Measurements from ENCODE around the gene PCNA.

Gene PCNA

GRCh38 chr20:5119435-5120184 is at the start of gene PCNA:
Gene PCNA (minus strand): TSS chr20:5119958. CDS start chr20:5119798, 160 bp downstream.
- DNase-seq, result peak; percentile 98

- peak; percentile 47 for DNase-seq
These were observed 49.1 kb upstream of the PCNA start for GRCh38 chr20:5168651-5169396.

- DNase-seq, result no peak
These were observed 45.2 kb upstream of the PCNA start for GRCh38 chr20:5164645-5165625.

- no peak for DNase-seq
These were observed 41.9 kb upstream of the PCNA start for GRCh38 chr20:5161536-5162164.

DNA sequence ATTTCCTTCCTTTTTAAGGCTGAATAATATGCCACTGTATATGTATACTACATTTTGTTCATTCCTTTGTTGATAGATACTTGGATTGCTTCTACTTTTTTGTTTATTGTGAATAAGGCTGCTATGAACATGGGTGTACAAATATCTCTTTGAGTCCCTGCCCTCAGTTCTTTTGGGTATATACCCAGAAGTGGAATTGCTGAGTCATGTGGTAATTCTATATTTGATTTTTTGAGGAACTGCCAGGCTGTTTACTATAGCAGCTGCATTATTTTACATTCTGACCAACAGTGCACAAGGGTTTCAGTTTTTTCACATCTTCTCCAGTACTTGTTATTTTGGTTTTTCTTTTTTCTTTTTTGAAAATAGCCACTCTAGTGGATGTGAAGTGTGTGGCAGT is 41.1 kb upstream of the PCNA start:
- DNase-seq, result peak; percentile 25

DNA sequence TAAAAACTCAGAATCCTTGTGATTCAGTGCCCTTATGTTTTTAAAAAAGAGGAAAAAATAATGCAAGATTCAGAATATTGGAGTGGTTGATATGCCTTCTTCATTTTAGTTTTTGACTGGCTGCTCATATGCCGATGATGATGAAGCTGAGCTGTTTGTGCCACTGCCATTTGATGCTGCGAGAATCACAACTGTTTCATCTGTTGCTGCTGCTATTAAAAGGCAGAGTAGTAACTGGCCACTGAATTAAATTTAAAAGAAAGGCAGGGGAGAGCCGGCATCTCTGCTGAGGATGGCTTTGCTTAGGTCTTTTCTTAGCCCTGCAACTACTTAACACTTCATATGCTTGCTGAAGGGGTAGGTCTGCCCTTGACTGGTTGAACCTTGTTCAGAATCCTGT is 40.2 kb upstream of the PCNA start:
- DNase-seq, result no peak

DNA sequence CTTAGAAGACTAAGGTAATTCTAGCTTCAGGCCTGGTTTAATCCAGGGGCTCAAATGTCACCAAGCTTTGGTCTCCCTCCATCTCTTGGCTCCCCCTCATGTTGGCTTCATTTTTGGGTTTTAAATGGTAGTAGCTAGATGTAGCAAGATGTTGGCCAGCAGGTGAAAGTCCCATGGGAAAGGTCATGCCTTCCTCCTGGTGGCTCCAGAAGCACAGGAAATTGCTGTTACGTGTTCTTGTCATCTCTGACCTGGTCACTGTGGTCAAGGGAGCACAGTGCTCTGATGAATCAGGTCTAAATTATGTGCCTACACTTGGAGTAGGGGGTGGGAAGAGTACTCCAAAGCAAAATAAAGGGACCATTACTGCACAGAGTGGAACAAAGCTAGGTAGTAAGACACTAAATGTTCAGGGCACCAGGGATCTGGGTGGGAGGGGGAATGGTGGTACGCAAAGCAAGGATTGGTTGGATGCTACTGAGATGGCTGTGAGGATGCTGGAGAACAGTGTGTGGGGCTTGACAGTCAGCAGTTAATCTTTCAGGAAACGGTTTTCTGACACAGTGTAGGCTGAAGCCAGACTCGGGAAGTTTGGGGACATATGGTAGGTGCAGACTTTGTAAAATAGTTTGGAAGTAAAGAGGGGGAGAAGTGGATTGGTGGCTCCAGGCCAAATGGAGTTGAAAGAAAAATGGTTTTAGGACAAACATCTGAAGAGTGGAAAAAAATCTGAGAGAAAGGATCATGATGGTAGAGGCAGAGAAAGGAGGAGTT is 37.1 kb upstream of the PCNA start:
- peak; percentile 83 for DNase-seq

DNA sequence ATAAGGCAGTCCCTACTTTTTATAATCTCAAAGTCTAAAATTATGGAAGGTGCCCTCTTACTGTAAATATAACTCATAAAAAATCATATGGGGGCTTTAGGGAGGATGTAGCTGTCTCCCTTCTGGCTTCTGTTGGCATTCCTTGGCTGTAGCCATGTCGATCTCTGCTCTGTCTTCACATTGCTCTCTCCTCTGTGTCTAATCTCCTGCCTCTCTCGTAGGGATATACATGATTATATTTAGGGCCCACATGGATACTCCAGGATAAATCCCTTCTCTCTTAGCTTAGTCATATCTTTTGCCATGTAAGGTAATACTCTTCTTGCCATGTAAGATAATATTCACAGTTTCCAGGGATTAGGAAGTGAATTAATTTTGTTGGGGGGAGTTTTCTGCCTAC is 35.6 kb upstream of the PCNA start:
- no peak for DNase-seq

DNA sequence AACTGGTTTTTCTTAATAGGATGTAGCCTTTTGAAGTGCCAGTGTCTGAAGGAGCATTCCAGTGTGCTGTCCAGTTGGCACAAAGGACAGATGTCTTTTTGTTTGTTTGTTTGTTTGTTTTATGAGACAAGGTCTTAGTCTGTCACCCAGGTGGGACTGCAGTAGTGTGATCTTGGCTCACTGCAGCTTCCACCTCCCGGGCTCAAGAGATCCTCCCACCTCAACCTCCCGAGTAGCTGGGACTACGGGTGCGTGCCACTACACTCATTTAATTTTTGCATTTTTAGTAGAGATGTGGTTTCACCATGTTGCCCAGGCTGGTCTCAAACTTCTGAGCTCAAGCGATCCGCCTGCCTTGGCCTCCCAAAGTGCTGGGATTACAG is 34.8 kb upstream of the PCNA start:
- DNase-seq, result no peak

- DNase-seq, result no peak
These were observed 34.1 kb upstream of the PCNA start for GRCh38 chr20:5153612-5154542.

DNA sequence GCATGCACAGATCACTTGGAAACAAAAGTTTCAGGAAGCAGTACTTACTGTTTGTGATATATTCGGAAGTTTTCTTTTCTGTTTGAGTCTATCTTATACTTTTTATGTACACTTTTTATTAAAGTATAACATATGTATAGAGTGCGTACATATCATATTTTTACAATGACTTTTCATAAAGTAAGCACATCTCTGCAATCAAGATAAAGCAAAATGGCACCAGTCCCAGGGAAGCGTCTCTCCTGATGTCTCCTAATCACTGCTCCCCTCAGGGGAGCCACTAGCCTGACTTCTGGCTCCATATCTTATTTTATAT is 33.4 kb upstream of the PCNA start:
- DNase-seq, result no peak

GRCh38 chr20:5150226-5151076 is 30.7 kb upstream of the PCNA start:
- DNase-seq, result peak; percentile 48

- no peak for DNase-seq
These were observed 30.1 kb upstream of the PCNA start for GRCh38 chr20:5149892-5150225.

GRCh38 chr20:5148581-5148980 is 28.8 kb upstream of the PCNA start:
- DNase-seq, result no peak

- no peak for DNase-seq
These were observed 27.3 kb upstream of the PCNA start for GRCh38 chr20:5146871-5147592.

GRCh38 chr20:5146099-5146668 is 26.4 kb upstream of the PCNA start:
- no peak for DNase-seq

GRCh38 chr20:5145365-5146098 is 25.8 kb upstream of the PCNA start:
- no peak for DNase-seq

GRCh38 chr20:5143851-5144250 is 24.1 kb upstream of the PCNA start:
- no peak for DNase-seq
